HG02973 (cell line): ENCODE measurements around the gene RPN1.
"Not testable (repeated sequence)": the region's sequence is repeated elsewhere in the genome, so short reads cannot be mapped to it uniquely, and the experiment has no call there.

Experiments
- ATAC-seq: cut with Tn5 transposase; IDR thresholded peaks from one replicate; pipeline ENCODE4 v1.9.1; 2021; ENCODE audit warnings: moderate library complexity; ENCODE audit not compliant: unreplicated experiment

RPN1 gene

GRCh38 chr3:128653383-128653992 lies 2.9 kb upstream of the RPN1 start:
- not testable (repeated sequence) for ATAC-seq

DNA sequence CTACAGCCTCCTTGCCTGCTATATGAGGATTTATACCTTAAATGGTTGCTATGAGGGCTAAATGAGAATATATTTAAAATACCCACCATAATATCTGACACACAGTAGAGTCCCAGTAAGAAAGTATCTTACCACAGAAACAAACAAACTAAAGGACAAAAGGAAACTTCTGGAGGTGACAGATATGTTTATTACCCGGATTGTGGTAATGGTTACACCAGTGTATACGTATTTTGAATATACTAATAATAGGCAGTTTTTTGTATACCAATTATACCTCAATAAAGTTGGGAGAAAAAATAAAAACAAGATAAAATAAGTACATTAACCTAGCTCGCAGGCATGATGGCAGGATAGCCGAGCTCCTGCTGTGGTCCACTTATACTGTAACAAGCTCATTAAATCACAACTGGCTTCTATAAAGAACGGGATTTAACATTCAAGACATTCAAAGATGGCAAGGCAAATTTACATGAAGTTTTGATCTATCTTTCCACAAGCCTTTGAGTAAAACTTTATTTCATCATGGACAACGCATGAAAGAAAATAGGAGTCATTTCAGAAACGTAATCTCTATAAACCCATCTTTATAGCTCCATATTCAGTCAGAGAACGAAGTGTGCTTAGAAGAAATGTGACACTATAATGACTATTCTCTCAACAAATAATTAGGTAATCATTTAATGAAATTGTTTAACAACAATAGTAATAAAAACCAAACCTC lies 1.5 kb downstream of the RPN1 start:
- no peak for ATAC-seq

- ATAC-seq: no peak
These were observed 2.2 kb downstream of the RPN1 start for GRCh38 chr3:128648402-128648801.

GRCh38 chr3:128647307-128647706 lies 3.3 kb downstream of the RPN1 start:
- no peak for ATAC-seq

- no peak for ATAC-seq
These were observed 16.5 kb downstream of the RPN1 start for GRCh38 chr3:128634075-128634611.

DNA sequence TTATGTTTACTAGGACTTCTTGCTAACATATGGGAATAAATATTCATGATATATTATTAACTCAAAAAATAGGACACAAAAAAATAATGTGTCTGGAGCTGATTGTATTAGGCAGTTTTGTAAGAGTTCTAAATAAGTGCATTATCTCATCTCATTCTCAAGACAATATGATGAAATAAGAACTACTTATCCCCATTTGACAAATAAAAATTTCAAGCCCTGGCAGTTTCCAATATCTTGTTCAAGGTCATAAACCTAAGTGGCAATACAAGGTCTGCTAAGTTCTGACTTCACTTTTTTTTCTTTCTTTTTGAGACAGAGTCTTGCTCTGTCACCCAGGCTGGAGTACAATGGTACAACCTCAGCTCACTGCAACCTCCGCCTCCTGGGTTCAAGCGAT lies 18.3 kb downstream of the RPN1 start:
- no peak for ATAC-seq

GRCh38 chr3:128629936-128630335 lies 20.7 kb downstream of the RPN1 start:
- no peak for ATAC-seq

- no peak for ATAC-seq
These were observed 25.1 kb downstream of the RPN1 start for GRCh38 chr3:128625409-128625945.

- ATAC-seq: no peak
These were observed 26.0 kb downstream of the RPN1 start for GRCh38 chr3:128624526-128625138.

DNA sequence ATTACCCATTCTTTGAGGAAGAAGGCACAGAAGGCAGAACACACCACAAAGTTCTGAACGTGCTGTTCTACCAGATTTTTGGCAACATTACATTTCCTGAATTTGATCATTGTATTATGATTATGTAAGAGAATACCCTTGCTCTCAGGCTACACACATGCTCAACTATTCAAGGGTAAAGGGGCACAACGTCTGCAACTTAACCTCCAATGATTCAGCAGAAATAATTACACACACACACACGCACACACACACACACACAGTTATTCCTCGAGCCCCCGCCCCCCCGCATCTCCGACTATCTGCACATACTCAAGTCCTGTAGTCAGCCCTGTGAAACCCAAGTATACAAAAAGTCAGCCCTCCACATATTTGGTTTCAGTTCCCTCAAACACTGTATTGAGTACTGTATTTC lies 26.8 kb downstream of the RPN1 start:
- ATAC-seq: no peak

DNA sequence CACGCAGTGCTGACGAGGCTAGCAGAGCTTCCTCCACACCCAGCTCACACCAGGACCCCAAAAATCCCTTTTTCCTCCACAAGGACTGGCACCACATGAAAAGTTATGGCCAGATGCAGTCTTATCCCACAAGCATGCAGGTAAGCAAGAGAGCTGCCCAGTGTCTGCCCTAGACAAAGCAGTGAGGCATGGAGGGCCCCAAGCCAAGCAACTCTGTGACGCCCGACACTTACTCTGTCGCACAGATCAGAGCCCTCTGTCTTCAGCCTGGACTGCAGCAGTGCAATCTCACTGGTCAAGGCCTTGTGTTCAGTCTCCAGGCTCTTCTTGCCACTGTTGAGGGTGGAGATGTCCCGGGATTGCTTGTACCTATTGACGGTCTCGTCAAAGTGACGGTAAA lies 28.7 kb downstream of the RPN1 start:
- no peak for ATAC-seq

DNA sequence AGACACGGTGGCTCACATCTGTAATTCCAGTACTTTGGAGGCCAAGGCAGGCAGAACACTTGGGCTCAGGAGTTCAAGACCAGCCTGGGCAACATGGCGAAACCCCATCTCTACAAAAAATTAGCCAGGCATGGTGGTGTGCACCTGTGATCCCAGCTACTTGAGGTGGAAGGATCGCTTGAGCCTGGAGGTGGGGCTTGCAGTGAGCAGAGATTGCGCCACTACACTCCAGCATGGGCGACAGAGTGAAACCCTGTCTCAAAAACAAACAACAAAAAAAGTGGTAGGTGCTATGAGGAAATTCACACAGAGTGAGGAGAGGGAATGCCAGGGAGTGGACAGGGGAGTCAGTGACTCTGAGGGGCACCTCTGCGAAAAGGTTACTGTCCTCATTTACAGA lies 29.4 kb downstream of the RPN1 start:
- no peak for ATAC-seq

GRCh38 chr3:128620268-128620691 lies 30.3 kb downstream of the RPN1 start:
- ATAC-seq: no peak

GRCh38 chr3:128619146-128619890 lies 31.3 kb downstream of the RPN1 start:
- no peak for ATAC-seq

- no peak for ATAC-seq
These were observed 32.3 kb downstream of the RPN1 start for GRCh38 chr3:128618398-128618726.

- peak; percentile 77 for ATAC-seq
These were observed 32.8 kb downstream of the RPN1 start for GRCh38 chr3:128617557-128618397.

DNA sequence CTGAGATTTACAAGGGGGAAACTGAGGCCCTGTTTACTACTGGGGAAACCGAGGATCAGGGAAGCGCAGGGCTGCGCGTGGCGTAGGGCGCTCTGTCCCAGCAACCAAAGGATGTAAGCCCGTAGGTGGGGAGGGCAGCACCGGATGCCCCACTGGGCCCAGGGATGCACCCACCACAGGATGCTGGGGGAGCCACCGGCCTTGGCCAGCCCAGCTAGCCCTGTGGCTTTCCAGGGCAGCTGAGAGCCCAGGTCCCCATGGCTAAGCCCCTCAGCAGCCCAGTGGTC lies 33.4 kb downstream of the RPN1 start:
- no peak for ATAC-seq

GRCh38 chr3:128616516-128617269 lies 33.9 kb downstream of the RPN1 start:
- ATAC-seq: no peak

DNA sequence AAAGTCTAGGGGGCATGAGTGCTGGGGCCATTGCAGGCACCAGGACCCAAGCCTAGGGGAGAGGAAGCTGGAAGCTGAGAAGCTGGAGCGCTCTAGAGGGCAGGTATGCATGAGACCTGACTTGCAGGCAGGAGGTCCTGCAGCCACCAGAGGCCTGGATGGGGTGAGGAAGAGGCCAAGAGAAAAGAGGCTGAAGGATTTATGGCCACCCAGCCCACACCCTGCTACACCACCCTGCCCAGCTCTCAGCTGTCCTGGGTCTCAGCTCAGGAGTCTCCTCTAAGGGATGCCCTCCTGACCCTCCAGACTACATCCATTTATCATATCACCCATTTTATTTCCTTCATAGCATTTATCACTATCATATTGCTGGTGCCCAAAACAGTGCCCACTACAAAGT lies 36.5 kb downstream of the RPN1 start:
- no peak for ATAC-seq
